Limb (tissue), 2 donors: Measurements from ENCODE around the gene DARS1.
"Not testable (repeated sequence)": the region's sequence is repeated elsewhere in the genome, so short reads cannot be mapped to it uniquely, and the experiment has no call there.

Source experiments
- DNase-seq, 2 donors: peaks; one replicate each; pipeline ENCODE4 v3.0.0-alpha.2; 2016; ENCODE audit errors: extremely low spot score in 2 of 2

DARS1 gene

DNA sequence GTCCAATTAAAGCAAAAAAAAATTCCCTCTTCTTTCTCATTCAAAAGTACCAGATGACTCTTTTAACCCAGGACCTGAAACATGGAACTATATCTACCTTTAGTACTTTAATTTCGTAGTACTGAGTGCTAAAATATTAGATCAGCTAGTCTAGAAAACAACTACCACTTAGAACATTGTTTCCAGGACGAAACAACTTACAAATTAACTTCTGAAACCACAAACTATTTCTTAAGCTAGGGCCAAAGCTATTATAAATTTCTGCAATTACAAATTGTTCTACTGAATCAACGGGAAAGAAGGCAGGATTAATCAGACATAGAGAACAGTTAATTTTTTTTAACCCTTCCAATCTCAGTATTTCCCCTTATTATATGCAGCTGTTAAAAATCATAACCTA lies 39.9 kb downstream of the DARS1 start:
- DNase-seq = no peak

DNA sequence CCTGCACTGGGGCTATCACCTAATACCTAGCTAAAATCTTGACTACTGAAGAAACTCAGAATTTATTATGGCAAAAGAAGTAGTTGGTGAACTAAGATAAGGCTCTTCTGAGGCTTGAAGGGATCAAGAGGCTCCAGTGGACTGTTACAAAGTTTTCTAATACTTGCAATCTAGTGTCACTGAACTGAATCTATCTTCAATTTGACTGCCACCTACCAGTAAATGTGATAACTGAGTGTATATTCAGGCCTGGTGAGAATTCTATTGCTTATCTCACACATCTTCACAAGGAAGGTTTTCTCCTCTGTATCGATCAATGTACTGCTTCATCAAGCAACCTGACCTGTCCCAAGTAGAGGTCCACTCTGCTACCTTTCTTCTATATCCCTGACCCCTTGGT lies 40.8 kb downstream of the DARS1 start:
- no peak for DNase-seq

DNA sequence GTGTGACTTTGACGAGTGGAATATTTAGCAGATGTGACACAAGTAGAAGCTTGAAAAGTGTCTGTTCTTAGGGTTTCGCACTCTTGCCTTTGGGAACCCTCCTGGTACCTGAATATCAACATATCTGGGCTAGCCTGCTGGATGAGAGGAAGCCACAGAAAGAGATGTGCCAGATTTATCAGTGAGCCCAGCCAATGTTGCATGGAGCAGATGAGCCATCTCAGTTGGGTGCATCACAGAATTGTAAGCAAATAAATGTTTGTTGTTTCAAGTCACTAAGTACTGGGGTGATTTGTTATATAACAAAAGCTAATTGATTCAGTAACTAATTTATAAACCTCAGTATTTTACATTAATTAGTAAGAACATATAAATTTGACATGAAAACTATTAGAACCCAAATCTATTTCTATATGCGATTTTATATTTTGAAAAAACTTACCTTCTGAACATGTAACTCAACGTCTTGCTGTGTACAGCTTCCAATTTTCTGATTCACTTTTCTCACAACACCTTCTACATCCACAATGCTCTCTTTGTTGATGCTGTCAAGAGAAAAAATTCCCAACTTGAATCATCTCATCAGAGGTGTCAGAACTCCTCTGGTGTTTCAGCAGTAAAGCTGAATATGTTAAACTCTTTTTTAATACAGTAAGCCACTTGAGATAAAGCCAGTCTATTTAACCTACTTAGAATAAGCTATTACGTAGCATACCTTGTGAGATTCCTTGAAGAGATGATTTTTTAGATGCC lies 42.3 kb downstream of the DARS1 start:
- DNase-seq = no peak

DNA sequence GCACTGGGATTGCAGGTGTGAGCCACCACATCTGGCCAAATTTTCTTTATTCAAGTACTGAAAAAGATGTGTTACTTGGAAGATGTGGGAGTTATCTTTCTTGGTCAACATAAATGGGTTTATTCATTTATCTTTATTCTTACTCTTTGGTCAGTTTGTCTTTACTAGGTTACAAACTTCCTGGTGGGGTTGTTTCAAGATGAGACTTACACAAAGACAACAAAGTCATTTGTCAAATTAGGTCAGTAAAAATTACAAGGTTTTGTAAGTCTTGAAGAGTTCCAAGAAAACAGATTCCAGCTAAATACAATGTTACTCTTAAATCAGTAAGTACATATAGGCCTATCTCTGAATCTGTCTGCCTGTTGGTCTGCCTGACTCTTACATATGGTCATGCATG lies 48.9 kb downstream of the DARS1 start:
- no peak for DNase-seq

DNA sequence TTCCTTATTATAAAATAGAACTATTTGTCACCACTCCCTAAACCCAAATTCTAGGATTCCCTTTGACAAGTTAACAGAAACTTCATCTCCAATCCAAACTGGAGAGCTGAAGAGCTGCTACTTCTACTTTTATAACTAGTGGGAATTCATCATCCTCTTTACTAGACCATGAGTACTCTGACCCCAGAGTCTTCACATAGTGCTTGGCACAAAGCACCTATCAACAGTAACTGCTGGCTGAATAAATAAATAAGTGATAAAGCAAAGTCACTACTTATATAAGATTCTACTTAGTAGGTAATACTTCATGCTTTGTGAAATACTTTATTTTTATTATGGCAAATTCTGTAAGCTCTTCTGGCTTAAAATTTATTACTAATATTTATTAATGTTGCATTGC lies 49.5 kb downstream of the DARS1 start:
- DNase-seq = no peak

GRCh38 chr2:135931776-135932443 lies 53.5 kb downstream of the DARS1 start:
- DNase-seq = no peak

GRCh38 chr2:135926605-135927004 lies 58.8 kb downstream of the DARS1 start:
- no peak for DNase-seq

GRCh38 chr2:135925571-135925970 lies 59.9 kb downstream of the DARS1 start:
- no peak for DNase-seq

GRCh38 chr2:135916207-135916606 lies 69.2 kb downstream of the DARS1 start:
- DNase-seq = peak in 1 of 2 donors; percentile 78

- no peak for DNase-seq
Measured at GRCh38 chr2:135914485-135914884, 70.9 kb downstream of the DARS1 start.

- peak in 1 of 2 donors; percentile 55 for DNase-seq
Measured at GRCh38 chr2:135913727-135914365, 71.6 kb downstream of the DARS1 start.

GRCh38 chr2:135909976-135910375 lies 75.5 kb downstream of the DARS1 start:
- no peak for DNase-seq

DNA sequence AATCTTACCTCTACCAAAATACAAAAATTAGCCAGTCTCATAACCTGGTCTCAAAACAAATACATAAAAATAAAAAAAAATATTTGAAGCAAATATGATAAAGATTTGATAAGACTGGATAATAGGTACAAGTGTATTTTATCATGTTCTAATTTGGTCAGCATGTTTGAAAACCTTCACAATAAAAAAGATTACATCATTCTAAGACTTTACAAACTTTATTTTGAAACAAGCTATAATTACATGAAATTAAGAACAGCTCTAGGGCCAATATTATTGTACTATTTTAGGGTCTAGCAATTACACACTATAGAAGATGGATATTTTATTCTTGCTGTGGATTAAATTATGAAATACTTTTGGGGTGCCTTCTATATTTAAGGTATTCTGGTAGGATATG lies 79.7 kb downstream of the DARS1 start:
- DNase-seq = no peak

- DNase-seq = no peak
Measured at GRCh38 chr2:135904341-135904989, 81.0 kb downstream of the DARS1 start.

- no peak for DNase-seq
Measured at GRCh38 chr2:135903650-135904049, 81.8 kb downstream of the DARS1 start.

GRCh38 chr2:135899567-135899966 lies 85.9 kb downstream of the DARS1 start:
- DNase-seq = no peak

DNA sequence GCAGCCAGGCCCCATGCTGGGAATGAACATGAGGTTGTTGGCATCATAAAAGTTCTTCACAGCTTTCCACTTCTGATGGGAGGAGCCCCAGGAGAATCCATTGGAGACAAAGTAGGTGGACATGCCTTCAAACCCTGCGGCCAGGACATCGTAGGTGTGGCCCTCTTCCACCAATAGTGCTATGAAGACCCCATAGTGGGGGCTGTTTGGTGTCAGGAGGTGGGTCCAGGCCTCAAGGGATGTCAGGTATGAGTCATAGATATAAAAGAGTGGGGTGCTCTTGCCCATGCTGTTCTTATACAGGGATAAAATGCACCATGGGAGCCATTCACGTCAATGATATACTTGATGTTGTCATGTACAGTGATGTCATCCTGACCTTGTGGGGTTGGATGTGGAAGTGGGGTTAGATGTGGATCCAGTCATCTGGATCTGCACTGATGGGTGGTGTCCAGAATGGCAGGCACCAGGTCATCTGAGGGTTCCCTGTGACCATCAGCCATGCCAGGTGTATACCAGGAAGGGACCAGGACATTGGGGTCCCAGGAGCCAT lies 87.1 kb downstream of the DARS1 start:
- no peak for DNase-seq

DNA sequence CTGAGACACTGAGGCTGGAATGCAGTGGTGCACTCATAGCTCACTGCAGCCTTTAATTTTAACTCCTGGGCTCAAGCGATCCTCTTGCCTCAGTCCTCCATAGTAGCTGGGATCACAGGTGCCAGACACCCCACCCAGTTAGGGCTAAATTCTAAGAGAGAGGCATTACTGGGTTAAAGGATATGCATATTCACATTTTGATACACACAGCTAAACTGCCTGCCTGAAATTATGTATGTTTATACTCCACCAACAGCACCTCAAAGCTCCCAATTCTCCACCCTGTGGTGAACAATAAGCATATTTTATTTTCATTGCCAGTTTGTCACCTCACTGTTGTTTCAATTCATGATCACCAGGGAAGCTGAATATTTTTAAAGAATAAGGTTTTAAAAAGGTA lies 90.5 kb downstream of the DARS1 start:
- no peak for DNase-seq

DNA sequence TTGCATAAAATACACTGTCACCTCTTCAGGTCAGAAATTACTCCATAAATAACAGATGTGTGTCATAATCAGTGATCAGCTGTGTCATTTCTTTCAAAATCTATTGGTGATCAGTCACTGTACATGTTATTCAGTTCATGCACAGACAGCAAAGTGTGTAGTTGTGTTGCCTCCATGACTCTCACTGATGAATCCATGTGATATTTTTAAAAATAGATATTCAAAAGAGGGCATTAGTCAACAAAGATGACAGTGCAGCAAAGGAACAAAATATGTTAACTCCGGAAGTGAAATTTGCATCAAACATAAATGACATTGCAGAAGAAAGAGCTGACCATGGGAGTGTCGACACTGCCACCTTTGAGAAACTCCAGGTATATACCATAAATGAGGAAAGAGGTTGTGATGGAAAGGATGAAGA lies 92.0 kb downstream of the DARS1 start:
- DNase-seq = no peak

DNA sequence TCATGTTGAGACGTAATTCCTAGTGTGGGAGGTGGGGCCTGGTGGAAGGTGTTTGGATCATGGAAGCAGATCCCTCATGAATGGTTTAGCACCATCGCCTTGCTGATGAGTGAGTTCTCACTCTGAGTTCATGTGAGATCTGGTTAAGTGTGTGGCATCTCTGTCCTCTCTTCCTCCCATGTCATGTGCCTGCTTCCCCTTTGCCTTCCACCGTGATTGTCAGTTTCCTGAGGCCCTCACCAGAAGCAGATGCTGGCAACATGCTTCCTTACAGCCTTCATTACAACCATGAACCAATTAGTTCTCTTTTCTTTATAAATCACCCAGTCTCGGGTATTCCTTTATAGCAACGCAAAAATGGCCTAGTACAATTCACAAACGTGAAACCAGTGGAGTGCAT lies 94.6 kb downstream of the DARS1 start:
- no peak for DNase-seq

DNA sequence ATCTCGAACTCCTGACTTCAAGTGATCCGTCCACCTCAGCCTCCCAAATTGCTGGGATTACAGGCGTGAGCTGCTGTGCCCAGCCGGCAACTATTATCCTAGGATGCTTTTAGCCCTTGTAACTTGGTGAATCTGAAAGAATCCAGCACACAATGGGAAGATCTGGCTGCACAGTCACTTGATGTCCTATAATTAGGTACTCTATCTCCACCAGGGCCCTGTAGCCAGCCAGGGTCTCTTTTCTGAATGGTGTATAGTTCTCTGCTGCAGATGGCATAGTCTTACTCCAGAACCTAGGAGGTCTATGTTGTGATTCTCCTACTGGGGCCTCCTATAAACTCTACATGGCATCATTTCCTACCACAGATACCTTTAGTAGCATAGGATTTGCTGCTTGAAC lies 95.3 kb downstream of the DARS1 start:
- no peak for DNase-seq

GRCh38 chr2:135888587-135888986 lies 96.8 kb downstream of the DARS1 start:
- not testable (repeated sequence) for DNase-seq
